ENCODE data around the gene CEP192. TPM values are rescaled to one million over a fixed set of nuclear protein-coding genes. Genes with fewer than 3 reads are reported as not detected.
"Not testable (repeated sequence)": the region's sequence is repeated elsewhere in the genome, so short reads cannot be mapped to it uniquely, and the experiment has no call there.

Gene CEP192
- total RNA-seq, 1 donor, result 53.2 TPM

GRCh38 chr18:13096719-13097118 lies 105.6 kb downstream of the CEP192 start:
- Histone ChIP-seq H3K4me1 (ENCODE audit: insufficient read depth, low read length) (no peaks in the 10 kb centered on the region), H3K9me3 (ENCODE audit: low read depth, low read length) (no peaks in the 10 kb centered on the region), H3K4me3 (ENCODE audit: low read length) (no peak overlapping the region), H3K27me3 (ENCODE audit: insufficient read depth, low read length) (no peaks in the 10 kb centered on the region)

DNA sequence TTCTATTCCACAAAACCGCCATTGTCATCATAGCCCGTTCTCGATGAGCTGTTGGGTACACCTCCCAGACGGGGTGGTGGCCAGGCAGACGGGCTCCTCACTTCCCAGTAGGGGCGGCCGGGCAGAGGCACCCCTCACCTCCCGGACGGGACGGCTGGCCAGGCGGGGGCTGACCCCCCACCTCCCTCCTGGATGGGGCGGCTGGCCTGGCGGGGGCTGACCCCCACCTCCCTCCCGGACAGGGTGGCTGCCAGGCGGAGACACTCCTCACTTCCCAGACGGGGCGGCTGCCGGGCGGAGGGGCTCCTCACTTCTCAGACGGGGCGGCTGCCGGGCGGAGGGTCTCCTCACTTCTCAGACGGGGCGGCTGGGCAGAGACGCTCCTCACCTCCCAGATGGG lies 106.9 kb downstream of the CEP192 start:
- not testable (repeated sequence) for H3K9me3 ChIP-seq (ENCODE audit: low read depth, low read length); H3K4me1 ChIP-seq (ENCODE audit: insufficient read depth, low read length); H3K27me3 ChIP-seq (ENCODE audit: insufficient read depth, low read length); H3K4me3 ChIP-seq (ENCODE audit: low read length)

GRCh38 chr18:13099113-13099512 lies 108.0 kb downstream of the CEP192 start:
- H3K4me1 ChIP-seq (ENCODE audit: insufficient read depth, low read length), result no peaks in the 10 kb centered on the region
- H3K4me3 ChIP-seq (ENCODE audit: low read length), result no peak overlapping the region
- H3K9me3 ChIP-seq (ENCODE audit: low read depth, low read length), result no peaks in the 10 kb centered on the region
- H3K27me3 ChIP-seq (ENCODE audit: insufficient read depth, low read length), result no peaks in the 10 kb centered on the region

GRCh38 chr18:13100942-13101658 lies 109.9 kb downstream of the CEP192 start:
- Histone ChIP-seq H3K4me3 (ENCODE audit: low read length) (no peak overlapping the region), H3K4me1 (ENCODE audit: insufficient read depth, low read length) (no peaks in the 10 kb centered on the region), H3K9me3 (ENCODE audit: low read depth, low read length) (no peaks in the 10 kb centered on the region), H3K27me3 (ENCODE audit: insufficient read depth, low read length) (no peaks in the 10 kb centered on the region)

- H3K4me1 ChIP-seq (ENCODE audit: insufficient read depth, low read length), result no peaks in the 10 kb centered on the region
- no peaks in the 10 kb centered on the region for H3K9me3 ChIP-seq (ENCODE audit: low read depth, low read length)
- H3K27me3 ChIP-seq (ENCODE audit: insufficient read depth, low read length), result no peaks in the 10 kb centered on the region
Observed at GRCh38 chr18:13101659-13102197, 110.6 kb downstream of the CEP192 start.

DNA sequence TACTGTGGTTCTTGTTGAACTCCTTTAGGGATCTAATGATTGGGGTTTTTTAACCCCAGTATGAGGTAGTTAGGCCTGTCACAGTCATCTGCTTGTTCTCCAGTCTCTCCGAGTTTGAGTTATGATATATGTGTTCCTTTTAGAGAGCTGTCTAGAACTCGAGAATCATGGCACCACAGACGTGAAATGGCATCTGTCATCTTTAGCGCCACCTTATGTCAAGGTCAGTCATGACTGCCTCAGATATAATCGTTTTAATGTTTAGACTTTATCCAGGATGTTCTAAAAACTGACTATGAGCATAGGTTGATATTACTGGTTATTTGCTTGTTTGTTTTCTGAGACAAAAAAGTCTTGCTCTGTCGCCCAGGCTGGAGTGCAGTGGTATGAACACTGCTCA lies 112.2 kb downstream of the CEP192 start:
- Histone ChIP-seq H3K27me3 (ENCODE audit: insufficient read depth, low read length) (no peaks in the 10 kb centered on the region), H3K4me3 (ENCODE audit: low read length) (no peak overlapping the region), H3K9me3 (ENCODE audit: low read depth, low read length) (no peaks in the 10 kb centered on the region), H3K4me1 (ENCODE audit: insufficient read depth, low read length) (no peaks in the 10 kb centered on the region)

More at GRCh38 chr18:13101659-13102197, 110.6 kb downstream of the CEP192 start:
- no peak overlapping the region for H3K4me3 ChIP-seq (ENCODE audit: low read length)

- Histone ChIP-seq H3K9me3 (ENCODE audit: low read depth, low read length) (no peaks in the 10 kb centered on the region), H3K4me1 (ENCODE audit: insufficient read depth, low read length) (no peaks in the 10 kb centered on the region), H3K4me3 (ENCODE audit: low read length) (no peak overlapping the region), H3K27me3 (ENCODE audit: insufficient read depth, low read length) (no peaks in the 10 kb centered on the region)
Observed at GRCh38 chr18:13105059-13105458, 113.9 kb downstream of the CEP192 start.

DNA sequence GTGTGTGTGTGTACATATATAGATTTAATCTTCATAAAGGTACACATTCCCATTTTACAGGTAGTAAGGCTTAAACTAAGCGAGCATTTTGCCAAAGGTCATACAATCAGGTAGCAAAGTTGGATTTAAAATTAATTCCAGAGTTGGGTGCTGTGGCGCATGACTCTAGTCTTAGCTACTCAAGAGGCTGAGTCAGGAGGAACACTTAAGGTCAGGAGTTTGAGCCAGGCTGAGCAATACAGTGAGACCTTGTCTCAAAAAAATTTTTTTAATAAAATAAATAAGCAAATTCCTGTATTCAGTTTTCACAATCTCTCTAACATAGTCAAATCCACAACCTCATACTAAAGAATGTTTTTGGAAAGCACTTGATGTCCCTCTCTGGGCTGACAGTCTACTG lies 115.9 kb downstream of the CEP192 start:
- Histone ChIP-seq H3K4me3 (ENCODE audit: low read length) (no peak overlapping the region), H3K4me1 (ENCODE audit: insufficient read depth, low read length) (no peaks in the 10 kb centered on the region), H3K9me3 (ENCODE audit: low read depth, low read length) (no peaks in the 10 kb centered on the region), H3K27me3 (ENCODE audit: insufficient read depth, low read length) (no peaks in the 10 kb centered on the region)

- Histone ChIP-seq H3K4me1 (ENCODE audit: insufficient read depth, low read length) (no peaks in the 10 kb centered on the region), H3K27me3 (ENCODE audit: insufficient read depth, low read length) (no peaks in the 10 kb centered on the region), H3K9me3 (ENCODE audit: low read depth, low read length) (no peaks in the 10 kb centered on the region), H3K4me3 (ENCODE audit: low read length) (no peak overlapping the region)
Observed at GRCh38 chr18:13108330-13108729, 117.2 kb downstream of the CEP192 start.

- Histone ChIP-seq H3K4me1 (ENCODE audit: insufficient read depth, low read length) (no peaks in the 10 kb centered on the region), H3K4me3 (ENCODE audit: low read length) (no peak overlapping the region), H3K9me3 (ENCODE audit: low read depth, low read length) (no peaks in the 10 kb centered on the region), H3K27me3 (ENCODE audit: insufficient read depth, low read length) (no peaks in the 10 kb centered on the region)
Observed at GRCh38 chr18:13110559-13110958, 119.4 kb downstream of the CEP192 start.

GRCh38 chr18:13112982-13113381 lies 121.8 kb downstream of the CEP192 start:
- H3K4me3 ChIP-seq (ENCODE audit: low read length), result no peak overlapping the region
- H3K4me1 ChIP-seq (ENCODE audit: insufficient read depth, low read length), result no peaks in the 10 kb centered on the region
- H3K9me3 ChIP-seq (ENCODE audit: low read depth, low read length), result no peaks in the 10 kb centered on the region
- no peaks in the 10 kb centered on the region for H3K27me3 ChIP-seq (ENCODE audit: insufficient read depth, low read length)

DNA sequence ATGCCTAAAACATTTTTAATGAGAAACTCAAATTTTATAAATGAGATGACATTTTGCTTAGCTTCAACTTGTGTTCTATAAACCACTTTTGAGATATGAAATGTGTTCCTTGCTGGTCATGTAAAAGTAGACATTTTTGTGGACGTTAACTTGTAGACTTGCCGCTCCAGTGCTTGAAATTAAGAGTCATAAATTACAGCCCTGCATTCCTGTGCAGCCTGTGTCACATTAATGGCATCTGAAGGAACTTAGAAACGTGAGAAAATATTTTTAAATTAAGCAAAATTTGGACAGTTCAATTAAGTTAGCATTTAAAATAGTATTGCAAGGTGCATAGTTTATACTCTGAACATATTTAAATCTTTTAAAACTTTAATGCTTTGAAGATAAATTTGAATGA lies 129.1 kb downstream of the CEP192 start:
- Histone ChIP-seq H3K4me3 (ENCODE audit: low read length) (no peak overlapping the region), H3K9me3 (ENCODE audit: low read depth, low read length) (no peaks in the 10 kb centered on the region), H3K27me3 (ENCODE audit: insufficient read depth, low read length) (no peaks in the 10 kb centered on the region)

DNA sequence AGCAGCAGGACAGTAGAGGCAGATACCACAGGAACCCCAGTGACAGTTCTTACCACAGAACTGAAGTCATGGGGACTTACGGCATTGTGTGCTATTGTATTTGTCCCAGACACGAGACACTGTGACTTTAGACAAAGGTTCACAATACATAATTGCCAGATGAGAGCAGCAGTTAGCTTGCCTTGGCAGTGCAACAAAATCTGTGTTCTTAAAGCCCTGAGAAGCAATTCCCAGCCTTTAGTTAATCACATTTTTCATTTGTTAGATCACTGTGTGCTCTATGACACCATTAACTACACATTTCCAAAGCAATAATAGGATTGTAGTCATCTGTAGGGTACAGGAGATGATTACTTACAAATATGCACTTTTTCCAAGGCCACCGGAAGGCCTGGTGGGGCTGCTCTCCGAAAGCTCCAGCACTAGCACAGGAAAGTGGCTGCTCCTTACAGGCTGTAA lies 129.8 kb downstream of the CEP192 start:
- Histone ChIP-seq H3K27me3 (ENCODE audit: insufficient read depth, low read length) (no peaks in the 10 kb centered on the region), H3K4me3 (ENCODE audit: low read length) (no peak overlapping the region), H3K4me1 (ENCODE audit: insufficient read depth, low read length) (no peaks in the 10 kb centered on the region), H3K9me3 (ENCODE audit: low read depth, low read length) (no peaks in the 10 kb centered on the region)

More for the DNA sequence above, 129.1 kb downstream of the CEP192 start:
- no peaks in the 10 kb centered on the region for H3K4me1 ChIP-seq (ENCODE audit: insufficient read depth, low read length)

DNA sequence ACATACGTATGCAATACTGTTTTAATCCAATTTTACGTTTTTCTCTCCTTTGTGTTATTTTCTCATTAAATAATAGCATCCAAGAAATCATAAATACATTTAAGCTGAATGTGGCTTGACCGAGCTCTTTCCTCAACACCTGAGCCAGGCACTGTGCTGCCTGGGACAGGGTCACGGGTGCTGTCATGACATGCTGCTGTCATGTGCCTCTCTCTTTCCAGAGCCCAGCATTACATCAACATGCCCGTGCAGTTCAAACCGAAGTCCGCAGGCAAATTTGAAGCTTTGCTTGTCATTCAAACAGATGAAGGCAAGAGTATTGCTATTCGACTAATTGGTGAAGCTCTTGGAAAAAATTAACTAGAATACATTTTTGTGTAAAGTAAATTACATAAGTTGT lies 133.2 kb downstream of the CEP192 start:
- Histone ChIP-seq H3K9me3 (ENCODE audit: low read depth, low read length) (no peaks in the 10 kb centered on the region), H3K27me3 (ENCODE audit: insufficient read depth, low read length) (no peaks in the 10 kb centered on the region), H3K4me3 (ENCODE audit: low read length) (no peak overlapping the region), H3K4me1 (ENCODE audit: insufficient read depth, low read length) (no peaks in the 10 kb centered on the region)

- H3K4me3 ChIP-seq (ENCODE audit: low read length), result no peak overlapping the region
- H3K9me3 ChIP-seq (ENCODE audit: low read depth, low read length), result no peaks in the 10 kb centered on the region
- no peaks in the 10 kb centered on the region for H3K27me3 ChIP-seq (ENCODE audit: insufficient read depth, low read length)
- H3K4me1 ChIP-seq (ENCODE audit: insufficient read depth, low read length), result no peaks in the 10 kb centered on the region
Observed at GRCh38 chr18:13125191-13125590, 134.0 kb downstream of the CEP192 start.

- no peaks in the 10 kb centered on the region for H3K27me3 ChIP-seq (ENCODE audit: insufficient read depth, low read length)
- H3K9me3 ChIP-seq (ENCODE audit: low read depth, low read length), result no peaks in the 10 kb centered on the region
- no peaks in the 10 kb centered on the region for H3K4me1 ChIP-seq (ENCODE audit: insufficient read depth, low read length)
- H3K4me3 ChIP-seq (ENCODE audit: low read length), result no peak overlapping the region
Observed at GRCh38 chr18:13126966-13127598, 135.9 kb downstream of the CEP192 start.
